GM12878 (cell line): ENCODE measurements around the gene TSHZ1. TPM values are rescaled to one million over a fixed set of nuclear protein-coding genes. Genes with fewer than 3 reads are reported as not detected.
A peak's percentile ranks its signal among the peaks of the same experiment; 100 is the strongest.

Experiments
- ATAC-seq: fragments of 200-7000 bp; cut with Tn5 transposase; 3 replicates; pipeline ENCODE4 v1.9.1; 2020; ENCODE audit warnings: mild to moderate bottlenecking, moderate library complexity
- BruUV-seq: library from RNA; stranded (reverse); fragments of 400-500 nt; replicated peaks from 2 replicates; lab custom pipeline; 2021; lab: Mats Ljungman, UMichigan
- CTCF ChIA-PET: fragments of 300-600 bp; sonication (Branson Sonifier 250); formaldehyde crosslinking; extraction: SDS; loops from one replicate; lab custom pipeline; 2021; ENCODE audit warnings: inconsistent platforms; lab: Yijun Ruan, JAX
- POLR2A ChIA-PET: fragments of 350-600 bp; formaldehyde crosslinking; extraction: SDS; loops from one replicate; lab custom pipeline; 2021; ENCODE audit warnings: inconsistent platforms; lab: Charles Lee
- RAD21 ChIA-PET: fragments of 300-600 bp; sonication (Branson Sonifier 250); formaldehyde crosslinking; loops from one replicate; lab custom pipeline; 2023; ENCODE audit warnings: antibody characterized with exemption; ENCODE audit not compliant: unreplicated experiment; lab: Charles Lee
- SMC1A ChIA-PET: fragments of 300-600 bp; sonication (Branson Sonifier 250); formaldehyde crosslinking; loops from one replicate; lab custom pipeline; 2023; ENCODE audit not compliant: unreplicated experiment, uncharacterized antibody; lab: Charles Lee
- DNase-seq: peaks from one replicate; pipeline ENCODE4 v3.0.0-alpha.2; 2011; ENCODE audit warnings: low read depth, low spot score
- FAIRE-seq: peaks from 3 replicates; lab custom pipeline; 2011; peaks lifted over from hg19 to GRCh38; lab: Jason Lieb, UNC
- H2AFZ ChIP-seq: 2 replicates; pipeline ENCODE4 v1.6.0; 2011; ENCODE audit warnings: low read depth, low read length, control low read depth; ENCODE audit not compliant: control insufficient read depth
- H3K27ac ChIP-seq: 2 replicates; pipeline ENCODE4 v1.5.1; 2011; ENCODE audit warnings: control low read depth; ENCODE audit not compliant: control insufficient read depth, insufficient read depth
- H3K27me3 ChIP-seq, 2 experiments: replicated peaks in 1 of 2; 2 replicates each; pipeline versions ENCODE4 v1.6.0 to v1.6.1; 2011; ENCODE audit warnings: low read length in 1 of 2; ENCODE audit not compliant: control insufficient read depth in 2 of 2, insufficient read depth in 2 of 2
- H3K36me3 ChIP-seq, 2 experiments: 2 replicates each; pipeline ENCODE4 v1.5.1; 2011; ENCODE audit warnings: low read length in 1 of 2; ENCODE audit not compliant: control insufficient read depth in 2 of 2, insufficient read depth in 2 of 2
- H3K4me1 ChIP-seq: 2 replicates; pipeline ENCODE4 v1.6.1; 2011; ENCODE audit warnings: mild to moderate bottlenecking, low read length, moderate library complexity, mixed read lengths; ENCODE audit not compliant: control insufficient read depth, insufficient read depth
- H3K4me2 ChIP-seq: 2 replicates; pipeline ENCODE4 v1.6.0; 2011; ENCODE audit warnings: control low read depth; ENCODE audit not compliant: control insufficient read depth, insufficient read depth
- H3K4me3 ChIP-seq: fragments of 200-600 bp; sonication (generic); 2 replicates; pipeline ENCODE4 v1.5.1; 2016
- H3K79me2 ChIP-seq: 2 replicates; pipeline ENCODE4 v1.6.0; 2011; ENCODE audit warnings: low read length; ENCODE audit not compliant: control insufficient read depth, insufficient read depth
- H3K9ac ChIP-seq: 2 replicates; pipeline ENCODE4 v1.8.0; 2011; ENCODE audit warnings: low read length, control low read depth, mixed read lengths; ENCODE audit not compliant: control insufficient read depth, insufficient read depth
- H3K9me3 ChIP-seq: replicated peaks from 3 replicates; pipeline ENCODE4 v1.5.1; 2011; ENCODE audit warnings: mild to moderate bottlenecking, low read length; ENCODE audit not compliant: control insufficient read depth, insufficient read depth
- H4K20me1 ChIP-seq: 2 replicates; pipeline ENCODE4 v1.6.0; 2011; ENCODE audit not compliant: control insufficient read depth, insufficient read depth
- ASH2L ChIP-seq: fragments of 300-600, 200-600 bp; sonication (generic); IDR thresholded peaks from 2 replicates; pipeline ENCODE4 v1.6.1; 2017; ENCODE audit warnings: low read depth, mild to moderate bottlenecking, borderline replicate concordance
- BHLHE40 ChIP-seq, 2 experiments: fragments of 450-650 bp in 1 of 2; IDR thresholded peaks; 2 replicates each; pipeline ENCODE4 v1.6.1; 2011 to 2017; ENCODE audit warnings: low read depth in 2 of 2, borderline replicate concordance in 1 of 2, improper control_type of control experiment in 1 of 2, low read length in 1 of 2, mild to moderate bottlenecking in 1 of 2
- BRCA1 ChIP-seq: IDR thresholded peaks from 2 replicates; pipeline ENCODE4 v1.6.1; 2011; ENCODE audit warnings: low read depth, low read length, improper control_type of control experiment
- CBFB ChIP-seq: IDR thresholded peaks from 2 replicates; pipeline ENCODE4 v1.6.1; 2016; ENCODE audit warnings: antibody characterized with exemption, low read depth
- CHD1 ChIP-seq: IDR thresholded peaks from 2 replicates; pipeline ENCODE4 v1.6.1; 2012; ENCODE audit warnings: low read depth, low read length, improper control_type of control experiment
- CHD2 ChIP-seq: IDR thresholded peaks from 2 replicates; pipeline ENCODE4 v1.6.1; 2011; ENCODE audit warnings: low read depth, low read length, improper control_type of control experiment, borderline replicate concordance
- E2F8 ChIP-seq: fragments of 450-650 bp; IDR thresholded peaks from 2 replicates; pipeline ENCODE4 v1.6.1; 2018; ENCODE audit warnings: mild to moderate bottlenecking, low read depth, moderate library complexity; ENCODE audit not compliant: partially characterized antibody
- LARP7 ChIP-seq: fragments of 450-650 bp; IDR thresholded peaks from 2 replicates; pipeline ENCODE4 v1.6.1; 2017; ENCODE audit warnings: mild to moderate bottlenecking
- NFIC ChIP-seq: IDR thresholded peaks from 2 replicates; pipeline ENCODE4 v1.6.1; 2012; ENCODE audit warnings: low read depth, mild to moderate bottlenecking, inconsistent platforms, low read length, moderate library complexity
- SREBF2 ChIP-seq: IDR thresholded peaks from 2 replicates; pipeline ENCODE4 v1.6.1; 2012; ENCODE audit warnings: mild to moderate bottlenecking, low read length
- WRNIP1 ChIP-seq: IDR thresholded peaks from 2 replicates; pipeline ENCODE4 v1.6.1; 2011; ENCODE audit warnings: low read depth, low read length, improper control_type of control experiment, borderline replicate concordance
- WGBS: methylation state at CpG from one replicate; pipeline ENCODE4 v1.1.6; 2016; ENCODE audit warnings: low lambda C conversion rate; ENCODE audit not compliant: insufficient replicate concordance, insufficient coverage; ENCODE audit errors: missing lambda C conversion rate; 5-methylcytosine and 5-hydroxymethylcytosine counted together
- in situ Hi-C: fragments of 300-500 bp; cut with MboI; formaldehyde crosslinking; loops from 9 replicates; pipeline ENCODE4 v1.14.3; 2018; ENCODE audit warnings: mixed read lengths
- intact Hi-C: fragments of 100-400 bp; cut with micrococcal nuclease; formaldehyde crosslinking; loops from one replicate; pipeline ENCODE4 v1.14.2; 2022; ENCODE audit not compliant: unreplicated experiment
- polyA plus RNA-seq, 11 experiments: library from polyadenylated mRNA; depleted of rRNA in 4 of 11; unstranded in 6 of 11; stranded (reverse) in 5 of 11; fragments of >200 nt; fragmentation: Nextera tagmentation in 4 of 11; fragmentation: Illumina TruSeq in 1 of 11; extraction: Ambion mirVana in 4 of 11; extraction: Trizol in 1 of 11; gene quantifications; 1 replicate in 1 of 11; 2 replicates in 10 of 11; pipeline versions ENCODE4 v1.2.1 to v1.2.3, GENCODE V29; 2011 to 2016; ENCODE audit warnings: inconsistent platforms in 2 of 11, missing spikeins in 2 of 11, low read depth in 1 of 11
- total RNA-seq, 4 experiments: library from RNA; depleted of rRNA in 3 of 4; stranded (reverse); fragments of >200 nt in 3 of 4; fragmentation: Illumina TruSeq in 1 of 4; extraction: Trizol in 1 of 4; gene quantifications; 2 replicates each; pipeline versions ENCODE4 v1.2.1 to v1.2.3, GENCODE V29; 2013 to 2021

Gene TSHZ1
- total and polyA plus RNA-seq, 10 of the 15 experiments (the other 5 are each of a cell fraction or from before 2014, with no cell fraction given) = 2.2 to 15.2 (median 5.1) TPM

- peak; percentile 41 for ATAC-seq
- ChIA-PET POLR2A (no interaction called here), SMC1A (interaction anchor here (1.0 to 1.9 kb wide), 4 partner anchors 11 to 43 kb away, joined by 3 to 5 read pairs (median 4); no protein-coding TSS in a partner anchor), CTCF (interaction anchor here (1.0 to 1.5 kb wide), 2 partner anchors 28 to 566 kb away, joined by 3 to 4 read pairs; no protein-coding TSS in a partner anchor), RAD21 (interaction anchor here (0.8 kb wide), 1 partner anchor 9 kb away, joined by 3 read pairs; no protein-coding TSS in a partner anchor)
- no peak for DNase-seq
- 83% methylated on average over 7 of the region's 7 CpGs for WGBS
- H3K9ac ChIP-seq = no peak overlapping the region
- H3K36me3 ChIP-seq = no peaks in the 10 kb centered on the region
- no peak overlapping the region for H2AFZ ChIP-seq
- in situ Hi-C loops = loop anchor here (25.0 kb wide), 1 partner anchor 1896 kb away; no protein-coding TSS in a partner anchor
- FAIRE-seq = no peak
- H3K4me3 ChIP-seq = no peak overlapping the region
- H3K79me2 ChIP-seq = peaks cover 31% of the 10 kb centered on the region
- no peak for TF ChIP-seq LARP7
- no peak for TF ChIP-seq CHD1
- no peaks in the 10 kb centered on the region for H4K20me1 ChIP-seq
- H3K4me2 ChIP-seq = peak overlapping the region; percentile 22; the same call in 1 of the 2 replicates
- BruUV-seq = no TSS peak
- no peaks in the 10 kb centered on the region for H3K9me3 ChIP-seq
- H3K27ac ChIP-seq = 0 out of 2 replicates have a peak overlapping the region, but pooled peaks have one; percentile 4
- intact Hi-C loops = loop anchor here (5.0 kb wide), 1 partner anchor 46 kb away; no protein-coding TSS in a partner anchor
- H3K4me1 ChIP-seq = peaks cover 10% of the 10 kb centered on the region; the same call in 1 of the 2 replicates
- no peaks in the 10 kb centered on the region for H3K27me3 ChIP-seq
Measured at GRCh38 chr18:75216212-75216910, 5.8 kb downstream of the TSHZ1 start.

DNA sequence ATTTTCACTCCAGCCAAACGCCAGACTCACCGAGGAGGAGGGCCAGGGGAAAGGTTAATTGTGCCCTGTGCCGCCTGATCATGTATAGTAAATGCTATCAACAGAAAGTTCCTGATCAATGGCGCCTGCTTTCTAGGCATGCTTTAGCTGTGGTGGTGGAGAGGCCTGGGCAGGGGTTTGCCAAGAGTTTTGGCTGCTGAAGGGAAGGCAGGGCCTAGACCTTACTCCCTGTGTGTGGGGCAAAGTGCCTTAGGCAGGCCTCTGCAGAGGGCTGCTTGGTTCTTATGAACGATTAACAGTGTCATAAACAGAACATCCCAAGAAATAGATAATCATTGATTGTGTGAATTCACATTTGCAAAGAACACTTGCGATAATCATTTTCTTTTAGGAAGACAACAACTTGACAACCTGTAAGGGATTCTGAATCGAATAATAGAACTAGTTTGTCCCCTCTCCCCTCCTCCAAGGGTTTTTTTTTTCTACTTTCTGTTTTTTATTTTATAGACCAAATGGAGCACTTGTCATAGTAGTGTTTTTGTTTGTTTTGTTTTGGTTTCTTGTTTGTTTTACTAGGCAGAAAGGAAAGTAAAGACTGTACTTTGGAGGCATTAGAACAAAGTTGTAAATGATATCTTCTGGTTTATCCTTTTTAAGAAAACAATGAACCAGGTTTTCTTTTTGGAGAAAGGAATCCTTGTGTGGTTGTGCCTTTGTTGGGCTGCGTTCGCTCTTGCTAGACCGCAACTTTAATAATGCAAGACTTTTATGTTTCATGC, 6.5 kb downstream of the TSHZ1 start:
- H4K20me1 ChIP-seq = no peaks in the 10 kb centered on the region
- ChIA-PET SMC1A (interaction anchor here (1.2 kb wide), 1 partner anchor 29 kb away, joined by 4 read pairs; no protein-coding TSS in a partner anchor), CTCF (no interaction called here), POLR2A (no interaction called here), RAD21 (no interaction called here)
- 92% methylated on average over 10 of the region's 10 CpGs for WGBS
- ATAC-seq (peak; percentile 13), FAIRE-seq (no peak), DNase-seq (no peak)
- H3K4me2 ChIP-seq = peak overlapping the region; percentile 22
- H3K79me2 ChIP-seq = peaks cover 26% of the 10 kb centered on the region
- intact Hi-C loops (loop anchor here (5.0 kb wide), 1 partner anchor 45 kb away; no protein-coding TSS in a partner anchor), in situ Hi-C loops (loop anchor here (25.0 kb wide), 1 partner anchor 1895 kb away; no protein-coding TSS in a partner anchor)
- no peaks in the 10 kb centered on the region for H3K27me3 ChIP-seq
- H3K36me3 ChIP-seq = no peaks in the 10 kb centered on the region
- no peak overlapping the region for H3K9ac ChIP-seq
- 0 out of 2 replicates have a peak overlapping the region, but pooled peaks have one; percentile 9 for H3K27ac ChIP-seq
- no peak overlapping the region for H2AFZ ChIP-seq
- H3K4me1 ChIP-seq = peaks cover 10% of the 10 kb centered on the region; the same call in 1 of the 2 replicates
- H3K9me3 ChIP-seq = no peaks in the 10 kb centered on the region
- BruUV-seq = no TSS peak
- H3K4me3 ChIP-seq = no peak overlapping the region
- no peak for TF ChIP-seq NFIC
- no peak for TF ChIP-seq BRCA1
- no peak for TF ChIP-seq ASH2L
- TF ChIP-seq BHLHE40 (IDR thresholded peaks at IDR 0.05; ENCODE audit: borderline replicate concordance in 1 of 2, low read depth in 2 of 2, low read length in 1 of 2) = no peak
- TF ChIP-seq E2F8 = no peak
- no peak for TF ChIP-seq CHD2
- TF ChIP-seq SREBF2 = no peak
- no peak for TF ChIP-seq WRNIP1
- no peak for TF ChIP-seq CBFB
